WTC11 (cell line): ENCODE results near the gene SNX24.

Experiments used
- ATF2 ChIP-seq: sonication (generic); formaldehyde crosslinking; IDR thresholded peaks from 2 replicates; pipeline ENCODE4 v1.8.1; 2022; ENCODE audit warnings: low read depth, missing genetic modification reagents, borderline replicate concordance
- CREB1 ChIP-seq: sonication (generic); formaldehyde crosslinking; IDR thresholded peaks from 2 replicates; pipeline ENCODE4 v1.8.0; 2023; ENCODE audit warnings: mild to moderate bottlenecking, missing genetic modification reagents
- CTCF ChIP-seq: fragments of 200-600 bp; IDR thresholded peaks from 2 replicates; pipeline ENCODE4 v1.8.0; 2022; ENCODE audit warnings: antibody characterized with exemption
- MYBL2 ChIP-seq: sonication (generic); formaldehyde crosslinking; IDR thresholded peaks from 2 replicates; pipeline ENCODE4 v1.8.1; 2023; ENCODE audit warnings: mild to moderate bottlenecking, moderate library complexity, missing genetic modification reagents
- SMAD3 ChIP-seq: sonication (generic); formaldehyde crosslinking; IDR thresholded peaks from 2 replicates; pipeline ENCODE4 v1.8.0; 2022; ENCODE audit warnings: missing genetic modification reagents, mild to moderate bottlenecking, borderline replicate concordance

- TF ChIP-seq ATF2 (CRISPR knock-in tag) (no peak), SMAD3 (CRISPR knock-in tag) (no peak), CTCF (no peak), CREB1 (CRISPR knock-in tag) (no peak), MYBL2 (CRISPR knock-in tag) (no peak)
Measured at GRCh38 chr5:122815218-122815767, 30.1 kb upstream of the SNX24 start.
